GM18870 (cell line): Measurements from ENCODE around the gene TMEM200C.
"Not testable (repeated sequence)": the region's sequence is repeated elsewhere in the genome, so short reads cannot be mapped to it uniquely, and the experiment has no call there.

Experiments used
- ATAC-seq: cut with Tn5 transposase; IDR thresholded peaks from one replicate; pipeline ENCODE4 v1.9.1; 2021; ENCODE audit warnings: moderate library complexity; ENCODE audit not compliant: unreplicated experiment

Gene TMEM200C

GRCh38 chr18:5892823-5893431, 2.4 kb downstream of the TMEM200C start:
- no peak for ATAC-seq

- ATAC-seq, result no peak
Observed at GRCh38 chr18:5891854-5892215, 3.5 kb downstream of the TMEM200C start.

- ATAC-seq, result no peak
Observed at GRCh38 chr18:5891184-5891853, 4.0 kb downstream of the TMEM200C start.

- no peak for ATAC-seq
Observed at GRCh38 chr18:5890331-5891183, 4.8 kb downstream of the TMEM200C start.

GRCh38 chr18:5885361-5885760, 10.0 kb downstream of the TMEM200C start:
- no peak for ATAC-seq

- ATAC-seq, result peak; percentile 52
Observed at GRCh38 chr18:5884375-5884774, 10.9 kb downstream of the TMEM200C start.

GRCh38 chr18:5879479-5879882, 15.8 kb downstream of the TMEM200C start:
- no peak for ATAC-seq

- no peak for ATAC-seq
Observed at GRCh38 chr18:5876891-5877290, 18.4 kb downstream of the TMEM200C start.

- ATAC-seq, result no peak
Observed at GRCh38 chr18:5874336-5874735, 21.0 kb downstream of the TMEM200C start.

GRCh38 chr18:5872886-5873285, 22.4 kb downstream of the TMEM200C start:
- no peak for ATAC-seq

GRCh38 chr18:5871426-5871825, 23.9 kb downstream of the TMEM200C start:
- ATAC-seq, result no peak

GRCh38 chr18:5868218-5868854, 27.0 kb downstream of the TMEM200C start:
- peak; percentile 76 for ATAC-seq

GRCh38 chr18:5865521-5865920, 29.8 kb downstream of the TMEM200C start:
- no peak for ATAC-seq

- ATAC-seq, result not testable (repeated sequence)
Observed at GRCh38 chr18:5862127-5862526, 33.2 kb downstream of the TMEM200C start.

GRCh38 chr18:5857180-5857579, 38.1 kb downstream of the TMEM200C start:
- no peak for ATAC-seq

- no peak for ATAC-seq
Observed at GRCh38 chr18:5853253-5853652, 42.1 kb downstream of the TMEM200C start.

GRCh38 chr18:5851998-5852397, 43.3 kb downstream of the TMEM200C start:
- ATAC-seq, result no peak

- ATAC-seq, result no peak
Observed at GRCh38 chr18:5842653-5843052, 52.7 kb downstream of the TMEM200C start.

GRCh38 chr18:5841518-5841917, 53.8 kb downstream of the TMEM200C start:
- no peak for ATAC-seq

- ATAC-seq, result no peak
Observed at GRCh38 chr18:5840547-5840946, 54.8 kb downstream of the TMEM200C start.

- ATAC-seq, result no peak
Observed at GRCh38 chr18:5840025-5840424, 55.3 kb downstream of the TMEM200C start.
